Measurements from ENCODE around the gene UNC93A. TPM values are rescaled to one million over a fixed set of nuclear protein-coding genes. Genes with fewer than 3 reads are reported as not detected.
"Not testable (repeated sequence)": the region's sequence is repeated elsewhere in the genome, so short reads cannot be mapped to it uniquely, and the experiment has no call there.

UNC93A gene
- polyA plus RNA-seq, 2 donors, result 3.6 to 4.7 TPM

GRCh38 chr6:167248878-167249455 is 42.1 kb upstream of the UNC93A start:
- H3K4me1 ChIP-seq (ENCODE audit: control insufficient read depth in 2 of 2, insufficient read depth in 2 of 2, low read length in 1 of 2); H3K9me3 ChIP-seq (ENCODE audit: control insufficient read depth in 2 of 2, insufficient read depth in 1 of 2, low read depth in 1 of 2, low read length in 1 of 2); H3K27ac ChIP-seq (ENCODE audit: low read depth in 2 of 2, low read length in 1 of 2); H3K27me3 ChIP-seq (ENCODE audit: control insufficient read depth in 1 of 2, insufficient read depth in 2 of 2, low read length in 2 of 2); H3K4me3 ChIP-seq (ENCODE audit: low read depth in 1 of 2, low read length in 2 of 2); H3K36me3 ChIP-seq (ENCODE audit: control insufficient read depth in 2 of 2, insufficient read depth in 2 of 2, low read length in 1 of 2): not testable (repeated sequence)
- 65 to 69% methylated on average over 14 of the region's 14 CpGs for WGBS, 2 donors

GRCh38 chr6:167252271-167252670 is 38.8 kb upstream of the UNC93A start:
- Histone ChIP-seq H3K27me3 (ENCODE audit: control insufficient read depth in 1 of 2, insufficient read depth in 2 of 2, low read length in 2 of 2) (no peaks in the 10 kb centered on the region), H3K4me1 (ENCODE audit: control insufficient read depth in 2 of 2, insufficient read depth in 2 of 2, low read length in 1 of 2) (no peaks in the 10 kb centered on the region), H3K27ac (ENCODE audit: low read depth in 2 of 2, low read length in 1 of 2) (no peak overlapping the region), H3K4me3 (ENCODE audit: low read depth in 1 of 2, low read length in 2 of 2) (no peak overlapping the region), H3K36me3 (ENCODE audit: control insufficient read depth in 2 of 2, insufficient read depth in 2 of 2, low read length in 1 of 2) (no peaks in the 10 kb centered on the region), H3K9me3 (ENCODE audit: control insufficient read depth in 2 of 2, insufficient read depth in 1 of 2, low read depth in 1 of 2, low read length in 1 of 2) (no peaks in the 10 kb centered on the region)
- WGBS, 2 donors, result 80 to 86% methylated on average over 1 of the region's 1 CpG

GRCh38 chr6:167255918-167256553 is 35.1 kb upstream of the UNC93A start:
- Histone ChIP-seq H3K27ac (ENCODE audit: low read depth in 2 of 2, low read length in 1 of 2) (no peak overlapping the region), H3K9me3 (ENCODE audit: control insufficient read depth in 2 of 2, insufficient read depth in 1 of 2, low read depth in 1 of 2, low read length in 1 of 2) (no peaks in the 10 kb centered on the region), H3K4me3 (ENCODE audit: low read depth in 1 of 2, low read length in 2 of 2) (no peak overlapping the region), H3K27me3 (ENCODE audit: control insufficient read depth in 1 of 2, insufficient read depth in 2 of 2, low read length in 2 of 2) (no peaks in the 10 kb centered on the region), H3K36me3 (ENCODE audit: control insufficient read depth in 2 of 2, insufficient read depth in 2 of 2, low read length in 1 of 2) (no peaks in the 10 kb centered on the region), H3K4me1 (ENCODE audit: control insufficient read depth in 2 of 2, insufficient read depth in 2 of 2, low read length in 1 of 2) (no peaks in the 10 kb centered on the region)
- WGBS, 2 donors, result 87 to 88% methylated on average over 11 of the region's 11 CpGs

GRCh38 chr6:167258646-167259045 is 32.5 kb upstream of the UNC93A start:
- no peak overlapping the region for H3K27ac ChIP-seq (ENCODE audit: low read depth in 2 of 2, low read length in 1 of 2)
- WGBS, 2 donors, result 81 to 89% methylated on average over 3 of the region's 3 CpGs
- H3K4me3 ChIP-seq (ENCODE audit: low read depth in 1 of 2, low read length in 2 of 2), result no peak overlapping the region
- H3K36me3 ChIP-seq (ENCODE audit: control insufficient read depth in 2 of 2, insufficient read depth in 2 of 2, low read length in 1 of 2), result no peaks in the 10 kb centered on the region
- H3K4me1 ChIP-seq (ENCODE audit: control insufficient read depth in 2 of 2, insufficient read depth in 2 of 2, low read length in 1 of 2), result no peaks in the 10 kb centered on the region
- H3K9me3 ChIP-seq (ENCODE audit: control insufficient read depth in 2 of 2, insufficient read depth in 1 of 2, low read depth in 1 of 2, low read length in 1 of 2), result no peaks in the 10 kb centered on the region
- H3K27me3 ChIP-seq (ENCODE audit: control insufficient read depth in 1 of 2, insufficient read depth in 2 of 2, low read length in 2 of 2), result no peaks in the 10 kb centered on the region

GRCh38 chr6:167266057-167266829 is 24.9 kb upstream of the UNC93A start:
- 18 to 20% methylated on average over 10 to 19 of the region's 24 CpGs for WGBS, 2 donors
- Histone ChIP-seq H3K27ac (ENCODE audit: low read depth in 2 of 2, low read length in 1 of 2) (peak overlapping the region in 1 of 2 donors; percentile 64), H3K4me1 (ENCODE audit: control insufficient read depth in 2 of 2, insufficient read depth in 2 of 2, low read length in 1 of 2) (peaks cover 0 to 16% of the 10 kb centered on the region in 2 donors)
- H3K9me3 ChIP-seq (ENCODE audit: control insufficient read depth in 2 of 2, insufficient read depth in 1 of 2, low read depth in 1 of 2, low read length in 1 of 2); H3K4me3 ChIP-seq (ENCODE audit: low read depth in 1 of 2, low read length in 2 of 2); H3K36me3 ChIP-seq (ENCODE audit: control insufficient read depth in 2 of 2, insufficient read depth in 2 of 2, low read length in 1 of 2); H3K27me3 ChIP-seq (ENCODE audit: control insufficient read depth in 1 of 2, insufficient read depth in 2 of 2, low read length in 2 of 2): not testable (repeated sequence)

- Histone ChIP-seq H3K27me3 (ENCODE audit: control insufficient read depth in 1 of 2, insufficient read depth in 2 of 2, low read length in 2 of 2) (no peaks in the 10 kb centered on the region), H3K9me3 (ENCODE audit: control insufficient read depth in 2 of 2, insufficient read depth in 1 of 2, low read depth in 1 of 2, low read length in 1 of 2) (no peaks in the 10 kb centered on the region), H3K4me1 (ENCODE audit: control insufficient read depth in 2 of 2, insufficient read depth in 2 of 2, low read length in 1 of 2) (peaks cover 0 to 17% of the 10 kb centered on the region in 2 donors), H3K36me3 (ENCODE audit: control insufficient read depth in 2 of 2, insufficient read depth in 2 of 2, low read length in 1 of 2) (peaks cover 0 to 2% of the 10 kb centered on the region in 2 donors), H3K4me3 (ENCODE audit: low read depth in 1 of 2, low read length in 2 of 2) (no peak overlapping the region), H3K27ac (ENCODE audit: low read depth in 2 of 2, low read length in 1 of 2) (peak overlapping the region; percentile 19 to 87)
- WGBS, 2 donors, result 67 to 70% methylated on average over 20 of the region's 21 CpGs
Observed at GRCh38 chr6:167266830-167267555, 24.1 kb upstream of the UNC93A start.

- peak overlapping the region; percentile 19 to 87 for H3K27ac ChIP-seq (ENCODE audit: low read depth in 2 of 2, low read length in 1 of 2)
- 54 to 68% methylated on average over 3 of the region's 3 CpGs for WGBS, 2 donors
- H3K4me1 ChIP-seq (ENCODE audit: control insufficient read depth in 2 of 2, insufficient read depth in 2 of 2, low read length in 1 of 2), result peaks cover 0 to 17% of the 10 kb centered on the region in 2 donors
Observed at GRCh38 chr6:167267556-167267898, 23.6 kb upstream of the UNC93A start.

GRCh38 chr6:167267921-167268401 is 23.2 kb upstream of the UNC93A start:
- Histone ChIP-seq H3K4me1 (ENCODE audit: control insufficient read depth in 2 of 2, insufficient read depth in 2 of 2, low read length in 1 of 2) (peaks cover 0 to 18% of the 10 kb centered on the region in 2 donors), H3K4me3 (ENCODE audit: low read depth in 1 of 2, low read length in 2 of 2) (no peak overlapping the region), H3K27ac (ENCODE audit: low read depth in 2 of 2, low read length in 1 of 2) (peak overlapping the region; percentile 90 to 92), H3K27me3 (ENCODE audit: control insufficient read depth in 1 of 2, insufficient read depth in 2 of 2, low read length in 2 of 2) (no peaks in the 10 kb centered on the region), H3K36me3 (ENCODE audit: control insufficient read depth in 2 of 2, insufficient read depth in 2 of 2, low read length in 1 of 2) (peaks cover 0 to 2% of the 10 kb centered on the region in 2 donors), H3K9me3 (ENCODE audit: control insufficient read depth in 2 of 2, insufficient read depth in 1 of 2, low read depth in 1 of 2, low read length in 1 of 2) (no peaks in the 10 kb centered on the region)
- WGBS, 2 donors, result 82 to 84% methylated on average over 12 of the region's 12 CpGs

More at GRCh38 chr6:167267556-167267898, 23.6 kb upstream of the UNC93A start:
- H3K27me3 ChIP-seq (ENCODE audit: control insufficient read depth in 1 of 2, insufficient read depth in 2 of 2, low read length in 2 of 2); H3K9me3 ChIP-seq (ENCODE audit: control insufficient read depth in 2 of 2, insufficient read depth in 1 of 2, low read depth in 1 of 2, low read length in 1 of 2); H3K36me3 ChIP-seq (ENCODE audit: control insufficient read depth in 2 of 2, insufficient read depth in 2 of 2, low read length in 1 of 2); H3K4me3 ChIP-seq (ENCODE audit: low read depth in 1 of 2, low read length in 2 of 2): not testable (repeated sequence)

- peaks cover 0 to 19% of the 10 kb centered on the region in 2 donors for H3K4me1 ChIP-seq (ENCODE audit: control insufficient read depth in 2 of 2, insufficient read depth in 2 of 2, low read length in 1 of 2)
- peak overlapping the region in 1 of 2 donors; percentile 85 for H3K27ac ChIP-seq (ENCODE audit: low read depth in 2 of 2, low read length in 1 of 2)
- 66 to 68% methylated on average over 20 of the region's 20 CpGs for WGBS, 2 donors
- no peak overlapping the region for H3K4me3 ChIP-seq (ENCODE audit: low read depth in 1 of 2, low read length in 2 of 2)
- H3K9me3 ChIP-seq (ENCODE audit: control insufficient read depth in 2 of 2, insufficient read depth in 1 of 2, low read depth in 1 of 2, low read length in 1 of 2), result no peaks in the 10 kb centered on the region
- peaks cover 0 to 2% of the 10 kb centered on the region in 2 donors for H3K36me3 ChIP-seq (ENCODE audit: control insufficient read depth in 2 of 2, insufficient read depth in 2 of 2, low read length in 1 of 2)
- H3K27me3 ChIP-seq (ENCODE audit: control insufficient read depth in 1 of 2, insufficient read depth in 2 of 2, low read length in 2 of 2), result no peaks in the 10 kb centered on the region
Observed at GRCh38 chr6:167268683-167269280, 22.3 kb upstream of the UNC93A start.

All from esophagus (tissue), 2 donors.